IMR-90 (cell line): Measurements from ENCODE around the gene MYO3B. TPM values are rescaled to one million over a fixed set of nuclear protein-coding genes. Genes with fewer than 3 reads are reported as not detected.

Experiments
- ATAC-seq: fragments of 200-7000 bp; cut with Tn5 transposase; 2 replicates; pipeline ENCODE4 v1.9.1; 2020; ENCODE audit warnings: low read depth, mild to moderate bottlenecking, moderate library complexity
- BruUV-seq: library from RNA; stranded (reverse); fragments of 400-500 nt; replicated peaks from 2 replicates; lab custom pipeline; 2021; lab: Mats Ljungman, UMichigan
- CTCF ChIA-PET: fragments of 300-600 bp; formaldehyde crosslinking; extraction: SDS; loops from one replicate; lab custom pipeline; 2021; ENCODE audit warnings: antibody characterized with exemption; lab: Yijun Ruan, JAX
- POLR2A ChIA-PET: fragments of 300-600 bp; sonication (Branson Sonifier 250); formaldehyde crosslinking; loops from one replicate; lab custom pipeline; 2022; ENCODE audit warnings: antibody characterized with exemption; ENCODE audit not compliant: unreplicated experiment; lab: Charles Lee
- DNase-seq: peaks from one replicate; pipeline ENCODE4 v3.0.0; 2013
- H2AFZ ChIP-seq: replicated peaks from 2 replicates; pipeline ENCODE3; 2013; ENCODE audit warnings: low read length, mild to moderate bottlenecking; ENCODE audit not compliant: poor library complexity
- H2AK5ac ChIP-seq: 2 replicates; pipeline ENCODE4 v1.6.1; 2013; ENCODE audit warnings: low read depth, low read length, inconsistent platforms
- H2AK9ac ChIP-seq: replicated peaks from 2 replicates; pipeline ENCODE3; 2013; ENCODE audit warnings: mild to moderate bottlenecking, low read depth, low read length, moderate library complexity; ENCODE audit not compliant: poor library complexity
- H2BK120ac ChIP-seq: 2 replicates; pipeline ENCODE4 v1.6.1; 2013; ENCODE audit warnings: low read depth, low read length, inconsistent platforms
- H2BK15ac ChIP-seq: 3 replicates; pipeline ENCODE4 v1.6.1; 2013; ENCODE audit warnings: low read depth, low read length, inconsistent platforms
- H2BK20ac ChIP-seq: 2 replicates; pipeline ENCODE4 v1.6.1; 2013; ENCODE audit warnings: low read depth, mild to moderate bottlenecking, inconsistent platforms, low read length, moderate library complexity
- H2BK5ac ChIP-seq: 2 replicates; pipeline ENCODE4 v1.6.1; 2013; ENCODE audit warnings: mild to moderate bottlenecking, low read depth, low read length, inconsistent platforms; ENCODE audit not compliant: poor library complexity, severe bottlenecking
- H3K14ac ChIP-seq: replicated peaks from 2 replicates; pipeline ENCODE4 v1.6.1; 2013; ENCODE audit warnings: low read depth, low read length, inconsistent platforms
- H3K18ac ChIP-seq: 2 replicates; pipeline ENCODE4 v1.6.1; 2013; ENCODE audit warnings: low read depth, low read length, control low read depth
- H3K23ac ChIP-seq: 2 replicates; pipeline ENCODE4 v1.6.1; 2013; ENCODE audit warnings: low read depth, low read length, inconsistent platforms
- H3K27ac ChIP-seq: 2 replicates; pipeline ENCODE4 v1.5.1; 2013; ENCODE audit warnings: mild to moderate bottlenecking, control low read depth, low read length; ENCODE audit not compliant: insufficient read depth
- H3K27me3 ChIP-seq: 2 replicates; pipeline ENCODE4 v1.6.1; 2013; ENCODE audit warnings: low read length; ENCODE audit not compliant: control insufficient read depth, insufficient read depth
- H3K36me3 ChIP-seq: 2 replicates; pipeline ENCODE4 v1.6.1; 2013; ENCODE audit warnings: low read length, mixed read lengths; ENCODE audit not compliant: control insufficient read depth, insufficient read depth
- H3K4ac ChIP-seq: 2 replicates; pipeline ENCODE4 v1.6.1; 2013; ENCODE audit warnings: low read depth, low read length, inconsistent platforms
- H3K4me1 ChIP-seq: 2 replicates; pipeline ENCODE4 v1.6.1; 2013; ENCODE audit warnings: low read length, mixed read lengths; ENCODE audit not compliant: control insufficient read depth, insufficient read depth
- H3K4me2 ChIP-seq: 2 replicates; pipeline ENCODE4 v1.6.1; 2013; ENCODE audit warnings: low read depth, mild to moderate bottlenecking, control low read depth, low read length, moderate library complexity
- H3K4me3 ChIP-seq: 2 replicates; pipeline ENCODE4 v1.5.1; 2013; ENCODE audit warnings: low read depth, mild to moderate bottlenecking, control low read depth, low read length, moderate library complexity; ENCODE audit not compliant: insufficient read depth
- H3K56ac ChIP-seq: 2 replicates; pipeline ENCODE4 v1.6.1; 2013; ENCODE audit warnings: low read length, inconsistent platforms; ENCODE audit not compliant: insufficient read depth; ENCODE audit errors: extremely low read depth
- H3K79me1 ChIP-seq, 2 experiments: 2 replicates each; pipeline ENCODE4 v1.6.1; 2013; ENCODE audit warnings: low read length in 2 of 2, inconsistent platforms in 1 of 2, low read depth in 1 of 2
- H3K9ac ChIP-seq: 2 replicates; pipeline ENCODE4 v1.6.1; 2013; ENCODE audit warnings: low read depth, low read length, control low read depth
- H3K9me1 ChIP-seq: 2 replicates; pipeline ENCODE4 v1.6.1; 2013; ENCODE audit warnings: low read length, inconsistent platforms; ENCODE audit not compliant: insufficient read depth
- H3K9me3 ChIP-seq: 2 replicates; pipeline ENCODE4 v1.6.1; 2013; ENCODE audit warnings: low read length; ENCODE audit not compliant: control insufficient read depth, insufficient read depth
- H4K20me1 ChIP-seq: 2 replicates; pipeline ENCODE4 v1.6.1; 2013; ENCODE audit warnings: low read length, inconsistent platforms; ENCODE audit not compliant: insufficient read depth
- H4K5ac ChIP-seq: 2 replicates; pipeline ENCODE4 v1.6.1; 2013; ENCODE audit warnings: mild to moderate bottlenecking, low read depth, low read length, control low read depth
- H4K8ac ChIP-seq, 2 experiments: 2 replicates each; pipeline ENCODE4 v1.6.1; 2013; ENCODE audit warnings: low read depth in 2 of 2, low read length in 2 of 2, control low read depth in 1 of 2, inconsistent platforms in 1 of 2
- H4K91ac ChIP-seq: 2 replicates; pipeline ENCODE4 v1.6.1; 2013; ENCODE audit warnings: low read depth, low read length, inconsistent platforms; ENCODE audit not compliant: insufficient read depth
- BHLHE40 ChIP-seq: fragments of 150-350 bp; IDR thresholded peaks from 2 replicates; pipeline ENCODE4 v1.6.1; 2016; ENCODE audit warnings: mild to moderate bottlenecking, low read depth, low read length
- CHD1 ChIP-seq: IDR thresholded peaks from 2 replicates; pipeline ENCODE4 v1.6.1; 2012; ENCODE audit warnings: low read depth, low read length, improper control_type of control experiment
- CTCF ChIP-seq: conservative IDR thresholded peaks from 2 replicates; pipeline ENCODE4 v1.5.1; 2012; ENCODE audit warnings: mild to moderate bottlenecking, low read depth, low read length, improper control_type of control experiment
- FOS ChIP-seq: fragments of 150-350 bp; IDR thresholded peaks from 2 replicates; pipeline ENCODE4 v1.6.1; 2016; ENCODE audit warnings: low read depth, low read length
- MAFK ChIP-seq: IDR thresholded peaks from 2 replicates; pipeline ENCODE4 v1.6.1; 2012; ENCODE audit warnings: low read depth, low read length, improper control_type of control experiment
- MXI1 ChIP-seq: IDR thresholded peaks from 2 replicates; pipeline ENCODE4 v1.6.1; 2012; ENCODE audit warnings: low read depth, mild to moderate bottlenecking, low read length, moderate library complexity, borderline replicate concordance
- POLR2A ChIP-seq: IDR thresholded peaks from 2 replicates; pipeline ENCODE4 v1.6.1; 2012; ENCODE audit warnings: mild to moderate bottlenecking, low read depth, low read length
- RAD21 ChIP-seq: IDR thresholded peaks from 2 replicates; pipeline ENCODE4 v1.6.1; 2012; ENCODE audit warnings: low read length, improper control_type of control experiment
- RCOR1 ChIP-seq: IDR thresholded peaks from 2 replicates; pipeline ENCODE4 v1.6.1; 2012; ENCODE audit warnings: mild to moderate bottlenecking, low read length, improper control_type of control experiment; ENCODE audit not compliant: insufficient replicate concordance
- RFX5 ChIP-seq: IDR thresholded peaks from 2 replicates; pipeline ENCODE4 v1.8.0; 2012; ENCODE audit warnings: low read depth, mild to moderate bottlenecking, low read length, moderate library complexity
- SMC3 ChIP-seq: fragments of 150-350 bp; IDR thresholded peaks from 2 replicates; pipeline ENCODE4 v1.6.1; 2016; ENCODE audit warnings: low read depth, mild to moderate bottlenecking, antibody characterized with exemption, low read length, moderate library complexity
- USF2 ChIP-seq: fragments of 150-350 bp; IDR thresholded peaks from 2 replicates; pipeline ENCODE4 v1.6.1; 2017; ENCODE audit warnings: mild to moderate bottlenecking, antibody characterized with exemption, low read length, low read depth
- WGBS, 2 experiments: methylation state at CpG; one replicate each; pipeline versions ENCODE4 v1.1.5 to v1.1.7; 2013; ENCODE audit warnings: missing lambda C conversion rate in 2 of 2; ENCODE audit not compliant: insufficient read length in 1 of 2; ENCODE audit errors: extremely low coverage in 2 of 2; 5-methylcytosine and 5-hydroxymethylcytosine counted together
- dilution Hi-C: fragments of 300-500 bp; cut with HindIII; formaldehyde crosslinking; loops from one replicate; pipeline ENCODE4 v1.14.3; 2018; ENCODE audit warnings: low sequenced_read_pairs; ENCODE audit not compliant: unreplicated experiment
- in situ Hi-C: fragments of 300-500 bp; cut with MboI; formaldehyde crosslinking; loops from 3 replicates; pipeline ENCODE4 v1.14.3; 2019; ENCODE audit warnings: low sequenced_read_pairs, inconsistent platforms, mixed read lengths
- intact Hi-C: fragments of 100-400 bp; cut with micrococcal nuclease; formaldehyde crosslinking; loops from 2 replicates; pipeline ENCODE4 v1.10.0; 2022
- polyA plus RNA-seq, 3 experiments: library from polyadenylated mRNA; depleted of rRNA; stranded (reverse); fragments of >200 nt; gene quantifications; 2 replicates each; pipeline ENCODE4 v1.2.3, GENCODE V29; 2012; ENCODE audit warnings: low replicate concordance in 1 of 3
- total RNA-seq: library from RNA; depleted of rRNA; stranded (reverse); fragments of >200 nt; gene quantifications from 2 replicates; pipeline ENCODE4 v1.2.3, GENCODE V29; 2012

MYO3B gene
- total and polyA plus RNA-seq, 2 of the 4 experiments (the other 2 are of a cell fraction): 0.02 TPM; not detected in 1

GRCh38 chr2:170276056-170276455 is 98.1 kb downstream of the MYO3B start:
- ChIA-PET POLR2A (no interaction called here), CTCF (no interaction called here)
- intact Hi-C loops: no loop called here
- H4K20me1 ChIP-seq: no peaks in the 10 kb centered on the region
- H3K56ac ChIP-seq: no peak overlapping the region
- H3K9ac ChIP-seq: no peak overlapping the region
- no peak for DNase-seq
- in situ Hi-C loops: no loop called here
- H2AK9ac ChIP-seq: no peak overlapping the region
- no peak overlapping the region for H3K14ac ChIP-seq
- H4K91ac ChIP-seq: no peak overlapping the region
- TF ChIP-seq USF2 (no peak), SMC3 (no peak), CTCF (no peak), MAFK (no peak), RFX5 (no peak), RAD21 (no peak), MXI1 (no peak), CHD1 (no peak), RCOR1 (no peak), BHLHE40 (no peak), FOS (no peak), POLR2A (no peak)
- no peaks in the 10 kb centered on the region for H3K27me3 ChIP-seq
- no peak overlapping the region for H2BK20ac ChIP-seq
- H3K23ac ChIP-seq: no peak overlapping the region
- no peak overlapping the region for H2BK5ac ChIP-seq
- dilution Hi-C loops: no loop called here
- no peaks in the 10 kb centered on the region for H3K4me1 ChIP-seq
- no peaks in the 10 kb centered on the region for H3K36me3 ChIP-seq
- H3K4me2 ChIP-seq: no peak overlapping the region
- no peak overlapping the region for H3K18ac ChIP-seq
- no peaks in the 10 kb centered on the region for H3K9me3 ChIP-seq
- no peak for ATAC-seq
- 20% methylated on average over 1 of the region's 3 CpGs; no CpG with 5 or more reads in 1 of the 2 experiments for WGBS, 2 experiments
- no peak overlapping the region for H4K8ac ChIP-seq
- BruUV-seq: no TSS peak
- no peaks in the 10 kb centered on the region for H3K79me1 ChIP-seq
- H2AK5ac ChIP-seq: no peak overlapping the region
- H2BK120ac ChIP-seq: no peak overlapping the region
- no peak overlapping the region for H4K5ac ChIP-seq
- no peak overlapping the region for H2AFZ ChIP-seq
- no peak overlapping the region for H2BK15ac ChIP-seq
- no peaks in the 10 kb centered on the region for H3K9me1 ChIP-seq
- H3K27ac ChIP-seq: no peak overlapping the region
- no peak overlapping the region for H3K4ac ChIP-seq
- no peak overlapping the region for H3K4me3 ChIP-seq
